GM21367 (cell line): ENCODE measurements around the gene MYH7B.

Experiments
- ATAC-seq: cut with Tn5 transposase; IDR thresholded peaks from one replicate; pipeline ENCODE4 v1.9.1; 2021; ENCODE audit not compliant: unreplicated experiment

Gene MYH7B

DNA sequence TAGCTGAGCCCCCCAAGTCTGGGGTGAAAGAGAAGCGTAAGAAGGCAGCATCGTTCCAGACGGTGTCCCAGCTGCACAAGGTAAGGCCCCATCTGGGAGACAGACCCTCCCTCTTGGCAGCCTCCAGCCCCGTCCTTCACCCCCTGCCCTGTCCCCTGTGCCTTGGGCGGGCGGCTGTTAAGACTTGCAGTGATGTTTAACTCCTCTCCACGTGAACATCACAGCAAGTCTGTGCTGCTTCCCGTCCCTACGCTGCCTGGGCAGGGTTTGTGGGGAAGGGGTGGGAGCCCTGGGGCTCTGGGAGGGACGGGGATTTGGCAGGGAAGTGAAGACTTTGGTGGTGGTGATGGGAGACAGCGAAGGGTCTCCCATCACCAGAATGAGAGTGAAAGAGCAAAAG is 34.6 kb downstream of the MYH7B start:
- ATAC-seq, result no peak

DNA sequence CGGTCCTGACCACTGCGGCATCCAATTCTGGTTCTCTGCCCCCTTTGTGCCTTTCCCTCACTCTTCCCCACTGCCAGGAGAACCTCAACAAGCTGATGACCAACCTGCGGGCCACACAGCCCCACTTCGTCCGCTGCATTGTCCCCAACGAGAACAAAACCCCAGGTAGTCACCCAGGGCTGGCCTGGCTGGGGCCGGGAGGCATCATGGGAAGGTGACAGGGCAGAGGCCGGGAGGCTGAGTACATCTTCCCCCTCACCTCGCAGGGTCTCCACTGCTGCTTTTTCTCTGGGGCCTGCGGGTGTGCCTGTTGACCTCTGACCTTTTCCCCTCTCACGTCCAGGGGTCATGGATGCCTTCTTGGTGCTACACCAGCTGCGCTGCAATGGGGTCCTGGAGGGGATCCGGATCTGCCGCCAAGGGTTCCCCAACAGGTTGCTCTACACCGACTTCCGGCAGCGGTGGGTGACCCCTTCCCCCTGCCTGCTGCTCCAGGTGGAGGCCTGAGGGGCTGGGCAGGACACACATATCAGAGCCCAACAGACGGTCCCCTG is 35.1 kb downstream of the MYH7B start:
- no peak for ATAC-seq

DNA sequence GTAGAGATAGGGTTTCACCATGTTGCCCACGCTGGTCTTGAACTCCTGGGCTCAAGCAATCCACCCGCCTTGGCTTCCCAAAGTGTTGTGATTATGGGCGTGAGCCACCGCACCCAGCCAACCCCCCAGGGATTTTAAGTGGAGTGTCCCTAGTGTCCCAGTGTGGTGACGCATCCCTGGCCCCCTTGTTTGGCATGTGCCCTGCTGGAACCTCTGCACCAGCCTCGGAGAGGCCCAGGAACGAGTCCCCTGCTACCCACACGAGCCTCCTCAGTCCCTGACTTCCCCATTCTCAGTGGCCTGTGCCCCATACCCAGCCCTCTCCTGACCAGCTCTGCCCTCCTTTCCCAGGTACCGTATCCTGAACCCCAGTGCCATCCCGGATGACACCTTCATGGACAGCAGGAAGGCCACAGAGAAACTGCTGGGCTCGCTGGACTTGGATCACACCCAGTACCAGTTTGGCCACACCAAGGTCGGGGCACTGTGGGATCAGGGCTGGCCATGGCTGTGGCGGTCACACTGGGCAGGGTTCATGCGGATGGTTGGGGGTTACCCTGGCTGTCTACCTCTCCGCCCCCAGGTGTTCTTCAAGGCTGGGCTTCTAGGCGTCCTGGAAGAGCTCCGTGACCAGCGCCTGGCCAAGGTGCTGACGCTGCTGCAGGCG is 37.2 kb downstream of the MYH7B start:
- ATAC-seq, result no peak

DNA sequence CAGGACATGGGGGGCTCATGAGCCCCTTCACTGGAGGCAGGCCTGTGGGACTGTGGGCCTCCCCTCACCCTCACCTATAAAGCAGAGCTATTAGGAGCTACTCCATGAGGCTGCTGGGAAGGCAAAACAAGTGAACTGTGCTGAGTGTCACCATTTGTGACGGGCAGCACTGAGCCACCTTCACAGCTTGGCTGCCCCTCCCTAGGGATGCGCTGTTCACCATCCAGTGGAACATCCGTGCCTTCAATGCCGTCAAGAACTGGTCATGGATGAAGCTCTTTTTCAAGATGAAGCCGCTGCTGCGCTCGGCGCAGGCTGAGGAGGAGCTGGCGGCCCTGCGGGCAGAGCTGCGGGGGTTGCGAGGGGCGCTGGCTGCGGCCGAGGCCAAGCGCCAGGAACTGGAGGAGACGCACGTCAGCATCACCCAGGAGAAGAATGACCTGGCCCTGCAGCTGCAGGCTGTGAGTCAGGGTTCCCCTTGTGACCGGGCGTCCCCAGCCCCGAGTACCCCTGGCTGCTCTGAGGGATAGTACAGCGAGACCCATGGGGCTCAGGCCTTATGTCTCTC is 38.4 kb downstream of the MYH7B start:
- no peak for ATAC-seq

DNA sequence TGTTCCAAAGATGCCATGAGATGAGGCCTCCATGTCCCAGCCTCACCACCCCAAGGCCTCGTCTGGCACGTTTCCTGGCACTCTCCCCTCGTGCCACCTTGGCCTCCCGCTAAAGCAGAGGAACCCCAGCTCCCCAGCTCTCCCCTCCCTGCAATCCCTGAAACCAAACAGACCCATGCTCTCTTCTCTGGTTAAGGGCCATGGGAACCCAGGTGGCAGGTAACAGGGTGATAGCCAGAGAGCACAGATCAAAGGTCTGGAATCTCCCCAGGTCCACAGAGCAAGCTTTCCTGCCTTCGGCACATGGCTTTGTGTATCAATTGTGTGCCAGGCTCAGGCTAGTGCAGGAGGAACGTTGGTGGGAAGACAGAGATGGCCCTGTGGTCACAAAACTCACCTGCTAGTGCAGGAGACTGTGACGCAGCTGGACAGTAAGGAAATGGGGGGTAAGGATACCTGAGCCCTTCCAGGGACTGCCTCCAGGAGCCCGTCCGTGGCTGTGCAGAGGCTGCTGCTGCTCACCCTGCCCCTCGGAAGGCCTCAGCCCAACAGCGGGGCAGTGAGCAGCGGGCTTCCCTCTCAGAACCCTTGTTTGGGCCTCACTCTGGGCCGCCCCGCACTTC is 39.0 kb downstream of the MYH7B start:
- no peak for ATAC-seq

DNA sequence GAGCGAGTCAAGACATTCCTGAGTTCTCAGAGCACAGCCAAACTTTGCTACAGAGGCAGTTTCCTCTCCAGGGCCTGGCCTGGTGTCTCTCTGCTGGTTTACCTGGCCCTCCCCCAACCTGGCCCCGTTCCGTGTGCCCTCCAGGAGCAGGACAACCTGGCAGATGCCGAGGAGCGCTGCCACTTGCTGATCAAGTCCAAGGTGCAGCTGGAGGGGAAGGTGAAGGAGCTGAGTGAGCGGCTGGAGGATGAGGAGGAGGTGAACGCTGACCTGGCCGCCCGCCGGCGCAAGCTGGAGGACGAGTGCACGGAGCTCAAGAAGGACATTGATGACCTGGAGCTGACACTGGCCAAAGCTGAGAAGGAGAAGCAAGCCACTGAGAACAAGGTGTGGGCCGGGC is 39.5 kb downstream of the MYH7B start:
- no peak for ATAC-seq

DNA sequence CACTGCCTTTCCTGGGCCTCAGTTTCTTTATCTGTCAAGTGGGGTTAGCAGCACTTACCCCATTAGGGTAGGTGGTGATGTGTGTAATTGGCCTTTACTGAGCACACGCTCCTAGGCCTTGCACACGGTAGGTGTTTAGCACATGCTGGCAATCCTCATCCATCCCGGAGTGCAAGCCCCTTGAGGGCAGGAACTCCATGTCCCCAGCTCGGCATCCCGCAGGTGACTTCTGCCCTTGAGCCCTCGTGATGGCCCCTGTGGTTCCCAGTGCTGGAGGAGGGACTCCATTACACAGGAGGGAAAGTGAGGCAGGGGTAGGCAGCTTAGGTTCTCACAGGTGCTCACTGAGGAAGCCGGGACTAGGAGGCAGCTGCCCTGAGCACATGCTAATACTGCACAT is 40.0 kb downstream of the MYH7B start:
- no peak for ATAC-seq

DNA sequence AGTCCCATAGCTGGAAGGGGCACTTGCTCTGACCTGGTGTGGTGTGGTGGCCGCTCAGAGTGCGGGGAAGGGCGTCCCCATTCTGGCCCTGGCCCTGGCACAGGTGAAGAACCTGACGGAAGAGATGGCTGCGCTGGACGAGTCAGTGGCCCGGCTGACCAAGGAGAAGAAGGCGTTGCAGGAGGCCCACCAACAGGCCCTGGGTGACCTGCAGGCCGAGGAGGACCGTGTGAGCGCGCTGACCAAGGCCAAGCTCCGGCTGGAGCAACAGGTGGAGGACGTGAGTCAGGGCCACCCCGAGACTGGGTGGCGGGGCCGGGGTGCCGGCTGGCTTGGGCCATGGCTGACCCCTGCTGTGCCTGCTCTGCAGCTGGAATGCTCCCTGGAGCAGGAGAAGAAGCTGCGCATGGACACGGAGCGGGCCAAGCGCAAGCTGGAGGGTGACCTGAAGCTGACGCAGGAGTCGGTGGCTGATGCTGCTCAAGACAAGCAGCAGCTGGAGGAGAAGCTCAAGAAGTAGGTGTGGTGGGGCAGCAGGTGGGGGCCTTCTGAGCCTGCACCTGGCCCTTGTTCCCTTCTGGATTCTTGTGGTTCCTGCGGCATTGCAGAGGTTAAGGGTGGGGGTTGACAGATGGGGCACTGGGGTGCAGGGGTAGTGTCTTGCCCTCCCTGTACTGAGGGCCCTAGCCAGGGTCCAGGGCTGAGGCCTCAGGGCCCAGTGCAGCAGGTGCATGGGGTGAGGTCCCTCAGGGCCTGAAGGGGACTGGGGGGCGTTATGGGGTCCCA is 40.8 kb downstream of the MYH7B start:
- ATAC-seq, result no peak

DNA sequence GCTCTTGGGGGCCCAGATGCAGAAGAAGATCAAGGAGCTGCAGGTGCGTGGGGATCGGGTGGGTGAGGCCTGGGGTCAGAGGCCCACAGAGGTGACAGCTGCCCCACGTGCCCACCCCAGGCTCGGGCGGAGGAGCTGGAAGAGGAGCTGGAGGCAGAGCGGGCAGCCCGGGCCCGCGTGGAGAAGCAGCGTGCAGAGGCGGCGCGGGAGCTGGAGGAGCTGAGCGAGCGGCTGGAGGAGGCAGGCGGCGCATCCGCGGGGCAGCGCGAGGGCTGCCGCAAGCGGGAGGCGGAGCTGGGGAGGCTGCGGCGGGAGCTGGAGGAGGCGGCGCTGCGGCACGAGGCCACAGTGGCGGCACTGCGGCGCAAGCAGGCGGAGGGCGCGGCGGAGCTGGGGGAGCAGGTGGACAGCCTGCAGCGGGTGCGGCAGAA is 41.5 kb downstream of the MYH7B start:
- ATAC-seq, result no peak

DNA sequence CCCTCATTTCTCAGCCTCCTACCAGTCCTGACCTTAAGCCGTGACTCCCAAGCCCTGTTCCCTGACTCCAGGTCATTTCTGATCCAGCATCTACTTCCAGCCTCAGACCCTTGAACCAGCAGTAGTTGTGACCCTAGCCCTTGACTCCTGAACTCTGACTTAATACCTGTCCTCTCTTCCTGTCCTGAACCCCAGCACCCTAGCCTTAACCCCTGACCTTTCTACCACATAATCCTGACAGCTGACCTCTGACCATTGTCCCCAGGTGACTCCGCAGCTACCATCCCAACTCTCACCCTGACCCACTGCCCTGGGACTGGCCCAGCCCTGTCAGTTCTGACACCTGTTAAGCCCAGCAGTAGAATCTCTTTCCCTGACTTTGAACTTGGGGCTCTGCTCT is 42.1 kb downstream of the MYH7B start:
- no peak for ATAC-seq

DNA sequence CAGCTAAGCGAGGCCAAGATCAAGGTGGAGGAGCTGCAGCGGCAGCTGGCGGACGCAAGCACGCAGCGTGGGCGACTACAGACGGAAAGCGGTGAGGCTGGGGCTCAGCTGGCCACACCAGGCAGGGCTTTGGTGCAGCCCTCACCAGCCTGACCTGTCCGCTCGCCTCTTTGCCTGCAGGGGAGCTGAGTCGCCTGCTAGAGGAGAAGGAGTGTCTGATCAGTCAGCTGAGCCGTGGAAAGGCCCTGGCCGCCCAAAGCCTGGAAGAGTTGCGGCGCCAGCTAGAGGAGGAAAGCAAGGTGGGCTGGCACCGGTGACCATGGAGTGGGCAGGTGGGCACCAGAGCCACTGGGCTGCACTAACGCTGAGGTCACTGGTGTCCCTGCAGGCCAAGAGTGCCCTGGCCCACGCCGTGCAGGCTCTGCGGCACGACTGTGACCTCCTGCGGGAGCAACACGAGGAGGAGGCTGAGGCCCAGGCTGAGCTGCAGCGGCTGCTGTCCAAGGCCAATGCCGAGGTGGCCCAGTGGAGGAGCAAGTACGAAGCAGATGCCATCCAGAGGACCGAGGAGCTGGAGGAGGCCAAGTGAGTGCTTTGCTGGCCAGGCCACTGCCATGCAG is 42.8 kb downstream of the MYH7B start:
- ATAC-seq, result no peak

DNA sequence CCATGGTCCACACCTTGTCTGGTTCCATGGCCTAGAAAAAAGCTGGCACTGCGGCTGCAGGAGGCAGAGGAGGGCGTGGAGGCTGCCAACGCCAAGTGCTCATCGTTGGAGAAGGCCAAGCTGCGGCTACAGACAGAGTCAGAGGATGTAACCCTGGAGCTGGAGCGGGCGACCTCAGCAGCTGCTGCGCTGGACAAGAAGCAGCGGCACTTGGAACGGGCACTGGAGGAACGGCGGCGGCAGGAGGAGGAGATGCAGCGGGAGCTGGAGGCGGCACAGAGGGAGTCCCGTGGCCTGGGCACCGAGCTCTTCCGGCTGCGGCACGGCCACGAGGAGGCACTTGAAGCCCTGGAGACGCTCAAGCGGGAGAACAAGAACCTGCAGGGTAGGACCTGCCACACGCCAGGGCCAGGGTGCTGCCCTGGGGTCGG is 43.4 kb downstream of the MYH7B start:
- ATAC-seq, result no peak

DNA sequence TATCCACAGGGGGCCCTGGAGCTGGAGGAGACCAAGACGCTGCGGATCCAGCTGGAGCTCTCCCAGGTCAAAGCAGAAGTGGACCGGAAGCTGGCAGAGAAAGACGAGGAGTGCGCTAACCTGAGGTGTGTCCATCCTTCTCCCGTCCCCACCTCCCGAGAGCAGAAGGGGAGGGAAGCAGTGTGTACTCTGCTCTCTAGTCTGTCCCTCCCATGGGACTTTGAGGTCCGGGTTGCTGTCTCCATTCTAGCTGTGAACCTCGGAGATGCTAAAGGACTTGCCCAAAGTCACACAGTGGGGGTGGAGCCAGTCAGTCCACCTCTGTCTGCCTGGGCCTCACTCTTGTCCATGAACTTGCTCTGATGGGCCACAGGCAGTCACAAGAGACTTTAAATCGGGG is 44.1 kb downstream of the MYH7B start:
- no peak for ATAC-seq

DNA sequence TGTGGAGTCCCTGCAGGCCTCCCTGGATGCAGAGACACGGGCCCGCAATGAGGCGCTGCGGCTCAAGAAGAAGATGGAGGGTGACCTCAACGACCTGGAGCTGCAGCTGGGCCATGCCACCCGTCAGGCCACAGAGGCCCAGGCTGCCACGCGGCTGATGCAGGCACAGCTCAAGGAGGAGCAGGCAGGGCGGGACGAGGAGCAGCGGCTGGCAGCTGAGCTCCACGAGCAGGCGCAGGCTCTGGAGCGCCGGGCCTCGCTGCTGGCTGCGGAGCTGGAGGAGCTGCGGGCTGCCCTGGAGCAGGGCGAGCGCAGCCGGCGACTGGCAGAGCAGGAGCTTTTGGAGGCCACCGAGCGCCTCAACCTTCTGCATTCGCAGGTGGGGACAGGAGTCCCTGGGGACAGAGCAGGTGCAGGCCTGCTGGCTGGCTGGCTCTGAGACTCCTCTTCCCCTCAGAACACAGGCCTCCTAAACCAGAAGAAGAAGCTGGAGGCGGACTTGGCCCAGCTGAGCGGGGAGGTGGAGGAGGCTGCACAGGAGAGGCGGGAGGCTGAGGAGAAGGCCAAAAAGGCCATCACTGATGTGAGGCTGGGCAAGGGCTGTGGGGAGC is 44.7 kb downstream of the MYH7B start:
- ATAC-seq, result no peak

DNA sequence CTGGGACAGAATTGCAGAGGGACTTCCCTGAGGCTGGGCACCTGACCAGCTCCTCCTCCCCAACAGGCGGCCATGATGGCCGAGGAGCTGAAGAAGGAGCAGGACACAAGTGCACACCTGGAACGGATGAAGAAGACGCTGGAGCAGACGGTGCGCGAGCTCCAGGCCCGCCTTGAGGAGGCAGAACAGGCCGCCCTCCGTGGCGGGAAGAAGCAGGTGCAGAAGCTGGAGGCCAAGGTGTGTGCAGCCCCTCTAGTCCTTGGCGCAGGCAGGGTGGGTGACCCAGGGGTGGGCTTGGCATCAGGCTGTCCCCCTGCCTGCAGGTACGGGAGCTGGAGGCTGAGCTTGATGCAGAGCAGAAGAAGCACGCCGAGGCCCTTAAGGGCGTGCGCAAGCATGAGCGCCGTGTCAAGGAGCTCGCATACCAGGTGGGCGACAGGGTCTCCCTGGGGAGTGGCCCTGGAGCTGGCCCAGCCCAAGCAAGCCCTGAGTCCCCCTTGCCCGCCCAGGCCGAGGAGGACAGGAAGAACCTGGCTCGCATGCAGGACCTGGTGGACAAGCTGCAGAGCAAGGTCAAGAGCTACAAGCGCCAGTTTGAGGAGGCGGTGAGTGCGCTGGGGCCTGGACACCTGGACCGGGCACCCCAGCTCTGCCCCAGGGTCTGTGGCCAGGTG is 45.4 kb downstream of the MYH7B start:
- no peak for ATAC-seq

DNA sequence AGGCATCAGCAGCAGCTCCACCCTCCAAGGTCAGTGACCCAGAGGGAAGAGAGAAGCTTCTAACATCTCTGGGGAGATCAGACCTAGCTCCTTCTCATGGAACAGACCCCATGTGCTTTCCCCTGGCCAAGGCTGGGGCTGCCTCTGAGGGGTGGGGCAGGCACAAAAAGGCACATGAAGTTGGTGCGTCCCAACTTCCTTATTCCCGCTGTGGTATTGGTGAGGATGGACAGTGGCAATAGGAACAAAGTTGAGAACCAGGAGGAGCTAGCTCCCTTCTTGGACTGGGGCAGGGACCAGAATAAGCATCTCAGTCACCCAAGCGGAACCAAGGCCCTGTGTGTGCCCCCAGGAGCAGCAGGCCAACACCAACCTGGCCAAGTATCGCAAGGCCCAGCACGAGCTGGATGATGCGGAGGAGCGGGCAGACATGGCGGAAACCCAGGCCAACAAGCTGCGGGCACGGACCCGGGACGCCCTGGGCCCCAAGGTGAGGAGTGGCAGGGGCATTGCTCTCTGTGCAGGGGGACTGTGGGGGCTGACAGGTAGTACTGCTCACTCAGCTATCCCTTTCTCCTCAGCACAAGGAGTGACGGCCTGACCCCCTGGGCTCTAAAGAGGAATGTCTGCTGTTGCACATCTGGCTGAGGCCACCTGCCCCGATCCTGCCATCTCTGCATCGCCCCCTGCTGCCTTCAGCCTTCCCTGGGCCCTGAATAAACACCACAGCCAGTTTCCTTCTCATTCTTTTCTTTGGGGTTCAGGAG is 46.1 kb downstream of the MYH7B start:
- ATAC-seq, result no peak

DNA sequence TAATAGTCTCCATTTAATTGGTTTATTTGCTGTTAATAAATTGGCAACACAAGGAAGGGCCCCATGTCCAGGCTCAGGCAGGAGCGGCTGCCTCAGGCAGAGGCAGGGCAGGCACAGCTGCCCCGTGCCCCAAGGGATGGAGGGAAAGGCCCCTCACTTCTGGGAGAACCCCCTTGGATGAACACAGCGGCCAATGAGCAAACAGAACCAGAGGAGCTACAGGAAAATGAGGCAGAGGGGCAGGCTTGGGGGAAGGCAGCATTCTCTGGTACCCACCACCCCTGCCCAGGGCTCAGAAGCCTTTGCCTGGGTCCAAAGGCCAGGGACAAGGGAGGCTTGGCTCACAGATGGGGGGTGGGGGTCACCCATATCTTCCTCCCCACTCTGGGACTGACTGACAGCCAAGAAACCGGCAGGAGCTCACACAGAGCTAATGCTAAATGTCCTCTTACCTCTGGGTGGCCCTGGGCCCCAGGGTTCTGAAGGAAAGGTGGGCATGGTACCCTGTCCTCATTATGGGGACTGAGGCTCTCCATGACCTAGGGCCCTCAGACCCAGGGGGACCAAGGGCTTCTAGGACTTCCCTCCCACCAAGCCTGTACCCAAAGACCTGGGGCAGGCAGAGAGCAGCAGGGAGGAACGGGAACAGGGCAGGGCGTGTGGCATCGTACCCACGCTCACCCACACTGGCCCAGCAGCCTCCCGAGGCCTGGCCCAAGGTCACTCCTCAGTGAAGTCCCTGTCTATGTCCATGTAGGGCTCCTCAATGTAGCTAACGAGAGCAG is 47.0 kb downstream of the MYH7B start:
- ATAC-seq, result no peak

DNA sequence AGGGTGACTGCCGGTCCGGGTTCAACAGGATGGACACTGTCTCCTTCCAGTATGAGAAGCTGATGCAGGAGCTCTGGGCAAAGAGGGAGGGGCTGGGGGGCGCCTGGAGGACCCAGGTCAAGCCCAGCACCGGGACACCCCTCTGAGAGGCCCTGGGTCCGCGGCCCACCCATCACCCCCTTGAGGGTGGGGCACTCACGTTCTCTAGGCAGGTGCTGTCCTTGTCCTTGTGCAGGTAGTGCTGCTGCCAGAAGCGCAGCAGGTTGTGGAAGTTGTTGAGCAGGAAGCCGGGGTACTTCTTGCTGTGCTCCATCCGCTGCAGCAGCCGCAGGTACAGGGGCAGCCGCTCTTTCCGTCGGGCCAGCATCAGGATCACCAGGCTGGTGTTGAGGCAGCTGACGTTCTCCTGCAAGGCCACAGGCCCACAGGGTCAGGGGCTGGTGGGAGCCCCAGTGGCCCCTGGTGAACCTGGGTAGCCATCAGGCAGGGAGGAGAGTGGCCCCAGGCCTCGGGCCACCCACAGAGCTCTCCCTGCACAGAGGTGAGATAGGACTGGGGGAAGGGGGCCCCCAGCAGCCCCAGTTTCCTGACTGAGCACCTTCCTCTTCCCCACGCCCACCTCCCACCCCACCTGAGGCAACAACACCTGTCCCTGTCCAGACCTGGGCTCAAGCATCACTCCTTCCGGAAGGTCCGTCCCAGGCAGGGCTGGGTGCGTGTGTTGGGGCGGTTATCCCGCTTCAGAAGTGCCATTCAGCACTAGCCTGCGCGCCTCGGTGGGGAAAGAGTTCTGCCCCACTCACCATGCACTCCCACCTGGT is 47.8 kb downstream of the MYH7B start:
- no peak for ATAC-seq
